GM18517 (cell line): ENCODE measurements around the gene CASKIN2.
"Not testable (repeated sequence)": the region's sequence is repeated elsewhere in the genome, so short reads cannot be mapped to it uniquely, and the experiment has no call there.

Experiments
- ATAC-seq: cut with Tn5 transposase; IDR thresholded peaks from one replicate; pipeline ENCODE4 v1.9.1; 2021; ENCODE audit warnings: mild to moderate bottlenecking, moderate library complexity; ENCODE audit not compliant: unreplicated experiment

CASKIN2 gene

GRCh38 chr17:75523647-75524046 is 8.3 kb upstream of the CASKIN2 start:
- no peak for ATAC-seq

- no peak for ATAC-seq
Observed at GRCh38 chr17:75521951-75522727, 6.8 kb upstream of the CASKIN2 start.

GRCh38 chr17:75521290-75521689 is 6.0 kb upstream of the CASKIN2 start:
- ATAC-seq, result no peak

GRCh38 chr17:75520413-75520812 is 5.1 kb upstream of the CASKIN2 start:
- not testable (repeated sequence) for ATAC-seq

- no peak for ATAC-seq
Observed at GRCh38 chr17:75518983-75519537, 3.7 kb upstream of the CASKIN2 start.

GRCh38 chr17:75518201-75518600 is 2.9 kb upstream of the CASKIN2 start:
- no peak for ATAC-seq

- ATAC-seq, result no peak
Observed at GRCh38 chr17:75517297-75517865, 2.0 kb upstream of the CASKIN2 start.

- peak; percentile 14 for ATAC-seq
Observed at GRCh38 chr17:75516619-75517296, 1.4 kb upstream of the CASKIN2 start.

GRCh38 chr17:75516255-75516618 is 900 bp upstream of the CASKIN2 start, which contains the start of gene TSEN54:
TSS of gene TSEN54 (plus strand) at chr17:75516528. CDS start at chr17:75516561, 33 bp downstream.
- peak; percentile 50 for ATAC-seq

- no peak for ATAC-seq
Observed at GRCh38 chr17:75514919-75515495, 330 bp downstream of the CASKIN2 start.

- no peak for ATAC-seq
Observed at GRCh38 chr17:75514299-75514918, 928 bp downstream of the CASKIN2 start.

- no peak for ATAC-seq
Observed at GRCh38 chr17:75513641-75514000, 1.7 kb downstream of the CASKIN2 start.

GRCh38 chr17:75512926-75513640 is 2.3 kb downstream of the CASKIN2 start:
- ATAC-seq, result no peak

GRCh38 chr17:75511610-75512575 is 3.4 kb downstream of the CASKIN2 start:
- ATAC-seq, result no peak

- ATAC-seq, result no peak
Observed at GRCh38 chr17:75511270-75511609, 4.1 kb downstream of the CASKIN2 start.

- no peak for ATAC-seq
Observed at GRCh38 chr17:75509528-75510258, 5.6 kb downstream of the CASKIN2 start.

- no peak for ATAC-seq
Observed at GRCh38 chr17:75508931-75509361, 6.4 kb downstream of the CASKIN2 start.
